Putamen (tissue), 1 donor: ENCODE results near the gene RRM2.

Experiments used
- DNase-seq: peaks from one replicate; pipeline ENCODE4 v3.0.0-alpha.2; 2016; ENCODE audit warnings: low spot score

Gene RRM2

DNA sequence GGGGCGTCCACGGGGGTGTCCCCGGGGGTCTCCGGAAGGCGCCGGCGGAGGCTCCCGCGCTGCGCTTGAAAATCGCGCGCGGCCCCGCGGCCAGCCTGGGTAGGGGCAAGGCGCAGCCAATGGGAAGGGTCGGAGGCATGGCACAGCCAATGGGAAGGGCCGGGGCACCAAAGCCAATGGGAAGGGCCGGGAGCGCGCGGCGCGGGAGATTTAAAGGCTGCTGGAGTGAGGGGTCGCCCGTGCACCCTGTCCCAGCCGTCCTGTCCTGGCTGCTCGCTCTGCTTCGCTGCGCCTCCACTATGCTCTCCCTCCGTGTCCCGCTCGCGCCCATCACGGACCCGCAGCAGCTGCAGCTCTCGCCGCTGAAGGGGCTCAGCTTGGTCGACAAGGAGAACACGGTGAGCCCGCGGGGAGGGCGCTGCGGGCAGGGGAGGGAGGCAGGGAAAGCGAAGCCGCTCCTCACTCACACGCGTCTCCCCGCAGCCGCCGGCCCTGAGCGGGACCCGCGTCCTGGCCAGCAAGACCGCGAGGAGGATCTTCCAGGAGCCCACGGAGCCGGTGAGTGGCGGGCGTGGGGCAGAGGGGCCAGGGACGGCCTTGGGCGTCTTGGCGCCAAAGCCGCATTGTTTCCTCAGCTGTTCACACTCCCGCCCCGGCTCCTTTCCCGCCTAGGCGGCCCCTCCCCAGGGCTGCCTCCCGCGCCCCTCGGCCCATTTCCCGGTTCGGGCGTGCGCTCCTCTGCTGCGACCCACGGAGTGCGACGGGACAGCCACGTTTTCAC lies at the start of gene RRM2:
Gene RRM2 (plus strand): TSS at position 240 of the 781 bp plus-strand sequence. CDS start 60 bp downstream, at position 300.
- peak; percentile 89 for DNase-seq

GRCh38 chr2:10073706-10074105 lies 48.8 kb upstream of the RRM2 start:
- no peak for DNase-seq

DNA sequence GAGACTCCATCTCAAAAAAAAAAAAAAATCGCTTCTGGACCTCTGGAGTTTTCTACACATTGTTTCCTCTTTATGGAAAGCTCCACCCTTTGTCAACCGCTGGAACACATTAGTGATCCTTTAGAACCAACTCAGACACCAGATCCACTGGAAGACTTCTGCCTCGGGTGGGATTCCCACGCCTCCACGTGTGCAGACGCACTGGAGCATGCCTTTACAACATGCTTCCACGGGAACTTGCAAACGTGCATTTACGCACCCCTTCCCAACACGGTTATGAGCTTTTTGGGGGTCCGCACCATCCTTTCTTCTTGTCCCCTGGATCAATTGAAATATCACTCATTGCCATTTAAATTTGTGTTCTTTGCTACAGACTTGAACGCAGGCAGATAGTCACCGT lies 47.4 kb upstream of the RRM2 start:
- DNase-seq, result no peak

GRCh38 chr2:10075571-10076209 lies 46.8 kb upstream of the RRM2 start:
- DNase-seq, result no peak

- DNase-seq, result no peak
Measured at GRCh38 chr2:10076511-10076910, 46.0 kb upstream of the RRM2 start.

DNA sequence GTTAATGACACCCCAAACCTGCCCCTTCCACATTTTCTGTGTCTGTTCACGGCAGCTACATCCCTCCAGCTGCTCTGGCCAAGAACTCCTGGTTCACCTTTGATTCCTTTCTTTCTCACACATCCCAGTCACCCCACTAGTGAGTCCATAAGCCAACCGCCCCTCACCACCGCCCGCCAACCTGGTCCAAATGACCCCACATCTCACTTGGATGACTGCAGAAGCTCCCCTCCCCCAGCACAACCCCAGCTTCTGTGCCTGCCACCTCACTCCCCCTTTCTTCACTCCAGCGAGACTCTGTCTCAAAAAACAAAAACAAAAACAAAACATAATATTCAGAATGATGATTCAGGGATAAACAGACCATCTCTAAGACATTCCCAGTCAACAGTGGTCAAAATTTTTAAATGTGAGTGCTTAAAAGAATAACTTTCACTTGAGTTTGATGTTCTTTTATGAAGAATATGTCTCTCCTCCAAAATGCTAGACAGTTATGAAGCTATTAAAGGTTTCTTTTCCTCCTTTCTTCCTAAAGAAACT lies 45.5 kb upstream of the RRM2 start:
- DNase-seq, result no peak

DNA sequence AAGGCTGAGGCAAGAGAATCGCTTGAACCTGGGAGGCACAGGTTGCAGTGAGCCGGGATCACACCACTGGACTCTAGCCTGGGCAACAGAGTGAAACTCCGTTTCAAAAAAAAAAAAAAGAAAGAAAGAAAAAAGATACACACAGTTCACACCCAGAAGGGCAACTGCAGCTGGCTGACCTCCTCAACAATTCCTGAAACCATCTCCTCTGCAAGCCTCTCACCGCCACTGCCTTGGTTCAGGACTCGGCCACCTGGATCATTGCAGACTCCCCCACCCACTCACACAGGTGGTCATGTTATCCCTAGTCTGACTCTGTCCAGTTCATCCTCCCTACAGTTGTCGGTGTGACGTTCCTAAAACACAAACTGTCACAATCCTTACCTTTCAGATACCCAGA lies 44.5 kb upstream of the RRM2 start:
- DNase-seq, result no peak

GRCh38 chr2:10078704-10079265 lies 43.8 kb upstream of the RRM2 start:
- DNase-seq, result no peak

- DNase-seq, result no peak
Measured at GRCh38 chr2:10079266-10079869, 43.2 kb upstream of the RRM2 start.

DNA sequence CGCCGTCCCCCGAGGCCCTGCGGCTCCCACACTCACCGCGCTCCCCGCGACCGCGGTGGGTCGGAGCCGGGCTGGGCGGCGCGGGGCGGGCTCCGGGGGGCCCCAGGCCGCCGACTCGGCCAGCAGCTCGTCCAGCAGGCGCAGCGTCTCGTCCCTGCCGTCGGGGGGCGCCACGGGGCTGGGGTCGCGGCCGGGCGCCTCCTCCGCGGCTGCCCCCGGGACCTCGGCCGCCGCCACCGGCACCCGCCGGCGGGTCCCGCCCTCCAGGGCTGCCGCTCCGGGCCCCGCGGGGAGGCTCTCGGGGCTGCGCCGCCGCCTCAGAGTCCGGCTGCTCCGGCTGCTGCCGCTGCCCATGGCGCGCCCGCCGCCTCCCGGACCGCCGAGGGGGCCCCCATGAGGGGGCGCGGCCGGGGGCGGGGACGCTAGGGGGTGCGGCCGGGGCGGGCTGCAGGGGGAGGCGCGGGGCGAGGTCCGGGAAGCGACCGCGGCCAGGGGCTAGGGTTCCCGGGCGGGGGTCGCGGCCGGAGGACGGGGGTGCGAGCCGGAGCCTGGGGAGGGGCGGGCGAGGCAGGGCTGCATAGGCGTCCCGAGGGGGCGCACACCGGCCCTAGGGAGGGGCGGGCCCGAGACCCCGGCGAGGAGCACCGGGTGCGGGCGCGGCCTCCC lies 42.5 kb upstream of the RRM2 start, which contains the start of gene CYS1:
Gene CYS1 (minus strand): TSS at position 542 of the 666 bp plus-strand sequence. CDS start 188 bp downstream, at position 354.
- DNase-seq, result no peak

DNA sequence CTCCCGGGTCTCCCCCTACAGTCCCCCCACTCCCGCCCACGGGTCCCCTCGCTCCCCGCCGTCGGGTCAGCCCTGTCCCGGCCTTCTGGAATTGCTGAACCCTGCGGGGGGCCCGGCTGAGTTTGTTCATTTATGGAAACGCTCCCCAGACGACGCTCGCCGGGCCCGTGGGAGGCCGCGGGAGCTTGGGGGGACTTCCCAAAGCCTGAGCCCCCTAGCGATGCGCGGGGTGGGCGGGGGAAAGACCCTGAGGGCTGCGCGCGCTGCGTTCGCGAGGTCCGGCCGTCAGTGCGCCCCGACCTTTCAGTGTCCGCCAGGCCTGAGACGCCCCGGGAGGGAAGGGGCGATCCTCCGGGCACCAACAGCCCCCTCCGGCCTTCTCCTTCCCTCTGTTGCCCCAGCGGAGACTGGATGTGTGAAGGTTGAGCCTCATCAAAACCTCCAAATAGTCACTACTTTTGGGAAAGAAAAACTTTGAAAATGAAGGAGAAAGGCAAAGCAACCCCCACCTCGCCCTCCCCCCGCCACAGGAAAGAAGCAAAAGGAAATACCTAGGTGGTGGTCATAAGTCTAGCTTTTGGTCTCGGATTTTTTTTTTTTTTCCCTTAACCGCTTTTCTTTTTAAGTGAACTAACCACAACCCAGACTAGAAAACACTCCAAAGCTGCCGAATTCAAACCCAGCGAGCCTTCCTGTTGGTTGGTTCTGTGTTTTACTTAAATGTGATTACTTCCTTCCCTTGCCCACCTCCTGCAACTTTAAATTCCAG lies 41.8 kb upstream of the RRM2 start:
- no peak for DNase-seq

DNA sequence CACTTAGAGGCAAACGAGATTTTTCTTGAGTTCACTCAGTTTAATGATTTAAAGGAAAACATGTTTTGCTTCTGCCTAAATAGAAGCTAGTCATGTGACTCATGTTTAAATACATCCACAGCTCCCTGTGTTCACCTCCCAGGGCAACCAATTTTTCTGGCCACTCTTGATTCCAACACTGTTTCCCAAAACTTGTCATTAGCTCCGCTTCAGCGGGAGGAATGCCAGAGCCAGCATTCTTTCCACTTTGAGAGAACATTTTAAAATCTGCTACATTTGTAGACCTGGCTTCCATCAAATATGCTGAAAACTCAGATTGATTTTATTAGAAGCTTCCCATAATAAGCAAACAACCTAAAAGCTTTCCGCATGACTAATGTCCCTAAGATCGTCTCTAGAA lies 39.5 kb upstream of the RRM2 start:
- no peak for DNase-seq

- no peak for DNase-seq
Measured at GRCh38 chr2:10083692-10084211, 38.8 kb upstream of the RRM2 start.

GRCh38 chr2:10084223-10084865 lies 38.2 kb upstream of the RRM2 start:
- no peak for DNase-seq

DNA sequence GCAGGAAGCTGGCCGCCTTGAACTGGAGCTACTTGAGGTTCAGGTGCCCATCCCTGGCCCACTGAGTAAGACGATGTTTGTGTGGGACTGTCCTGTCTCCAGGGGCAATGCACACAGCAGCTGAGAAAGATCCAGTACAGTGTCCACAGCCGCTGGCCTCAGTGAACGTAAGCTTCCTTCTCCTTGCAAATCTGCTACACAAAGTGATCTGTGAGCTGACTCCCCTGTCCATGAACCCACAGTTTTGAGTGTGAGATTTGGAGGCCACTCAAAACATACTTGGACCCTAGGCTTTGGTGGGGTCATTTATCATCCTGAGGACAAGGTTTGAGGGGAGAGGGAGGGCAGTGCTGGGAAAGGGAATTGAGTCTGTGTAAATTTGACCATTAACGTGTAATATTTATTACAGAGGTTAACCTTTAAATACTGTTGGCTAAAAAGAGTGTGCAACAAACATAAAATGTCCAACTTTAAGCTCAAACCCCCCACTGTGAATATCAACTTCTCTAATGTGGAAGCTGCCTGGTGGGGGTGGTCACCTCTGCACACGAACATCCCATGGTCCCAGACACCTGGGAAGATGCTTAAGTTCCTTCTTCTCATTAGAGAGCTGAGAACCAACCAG lies 37.4 kb upstream of the RRM2 start:
- no peak for DNase-seq

DNA sequence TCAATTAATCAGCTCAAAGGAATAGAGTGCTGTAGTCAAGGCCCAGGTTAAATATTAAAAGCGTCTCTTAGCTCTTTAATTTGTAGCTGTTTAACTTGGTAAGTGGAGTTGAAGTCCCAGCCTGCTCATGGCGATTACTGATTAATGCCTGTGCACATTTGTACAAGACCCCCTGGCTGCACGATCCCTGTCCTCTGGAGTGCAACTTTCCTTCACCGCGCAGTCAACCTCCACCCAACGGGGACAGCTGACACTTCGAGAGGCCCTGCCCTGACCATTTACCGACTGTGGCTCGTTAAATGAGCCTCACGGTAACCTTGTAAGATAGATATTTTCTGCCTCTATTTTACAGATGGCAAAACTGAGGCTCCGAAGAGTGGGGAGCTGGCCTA lies 36.9 kb upstream of the RRM2 start:
- DNase-seq, result no peak

DNA sequence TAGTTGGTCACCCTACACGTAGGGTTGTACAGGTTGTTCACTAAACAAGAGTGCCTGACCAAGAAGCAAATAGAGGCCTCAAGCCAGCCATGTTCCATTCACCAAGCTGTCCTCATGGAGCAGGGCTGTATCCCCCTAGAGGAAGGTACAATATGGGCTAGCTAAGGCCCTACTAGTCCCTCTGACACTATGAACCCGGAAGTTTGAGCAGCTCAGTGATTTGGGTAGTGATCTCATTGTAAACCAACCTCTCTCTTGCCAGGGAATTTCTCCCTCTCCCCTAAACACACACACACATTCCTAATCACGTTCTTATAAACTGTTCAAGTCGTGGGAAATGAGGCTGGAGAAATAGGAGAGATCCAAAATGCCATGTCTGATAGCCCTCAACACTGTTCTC lies 35.6 kb upstream of the RRM2 start:
- DNase-seq, result no peak

DNA sequence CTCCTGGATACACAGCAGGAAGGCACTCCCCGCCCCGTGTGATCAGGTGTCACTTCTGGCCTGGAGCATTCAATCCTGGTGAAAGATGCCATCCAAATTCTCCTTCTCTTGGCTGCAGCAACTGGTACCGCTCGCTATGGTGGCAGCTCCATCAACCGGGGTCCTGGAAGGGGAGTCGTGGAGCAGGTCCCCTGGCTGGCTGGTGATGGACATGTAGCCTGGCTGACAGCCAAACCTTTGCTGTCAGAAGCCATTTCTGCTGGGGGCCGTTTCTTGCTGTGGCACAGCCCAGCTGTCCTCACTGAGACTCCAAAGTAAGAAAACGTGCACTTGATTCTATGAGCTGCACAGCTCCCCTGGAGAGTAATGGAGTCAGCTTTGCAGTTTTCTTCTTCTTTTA lies 35.2 kb upstream of the RRM2 start:
- no peak for DNase-seq

DNA sequence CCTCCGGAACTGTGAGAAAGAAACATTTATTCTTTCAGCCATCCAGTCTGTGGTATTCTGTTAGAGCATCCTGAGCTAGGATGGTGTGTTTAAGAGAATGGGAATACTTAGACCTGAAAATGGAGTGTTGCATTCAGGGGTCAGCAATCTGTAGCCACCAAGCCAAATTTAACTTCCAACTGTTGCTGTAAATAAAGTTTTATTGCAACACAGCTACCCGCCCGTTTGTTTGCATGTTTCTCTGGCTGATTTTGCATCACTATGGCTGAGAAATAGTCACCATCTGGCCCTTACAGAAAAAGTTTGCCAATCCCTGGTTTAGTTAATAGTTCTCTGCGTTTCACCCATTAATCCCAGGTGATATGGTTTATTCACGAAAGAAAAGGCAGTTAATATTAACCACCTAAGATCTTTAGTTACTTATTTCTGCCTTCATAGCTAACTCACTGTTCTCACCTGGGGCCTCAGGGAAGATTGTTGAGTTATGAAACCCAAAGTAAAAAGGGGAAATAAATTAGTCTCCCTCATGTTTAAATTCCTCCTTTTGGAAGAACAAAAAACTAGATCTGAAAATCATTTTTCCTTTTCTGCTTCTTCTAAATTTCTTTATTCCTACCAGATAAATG lies 32.9 kb upstream of the RRM2 start:
- no peak for DNase-seq
